Activated effector memory CD4-positive, alpha-beta T cell treated with Interleukin-2 at 50 U/mL for 16 hours (primary cell): ENCODE results near the gene PIEZO2.

Experiments
- DNase-seq: peaks from one replicate; pipeline ENCODE4 v3.0.0-alpha.2; 2020

Gene PIEZO2

DNA sequence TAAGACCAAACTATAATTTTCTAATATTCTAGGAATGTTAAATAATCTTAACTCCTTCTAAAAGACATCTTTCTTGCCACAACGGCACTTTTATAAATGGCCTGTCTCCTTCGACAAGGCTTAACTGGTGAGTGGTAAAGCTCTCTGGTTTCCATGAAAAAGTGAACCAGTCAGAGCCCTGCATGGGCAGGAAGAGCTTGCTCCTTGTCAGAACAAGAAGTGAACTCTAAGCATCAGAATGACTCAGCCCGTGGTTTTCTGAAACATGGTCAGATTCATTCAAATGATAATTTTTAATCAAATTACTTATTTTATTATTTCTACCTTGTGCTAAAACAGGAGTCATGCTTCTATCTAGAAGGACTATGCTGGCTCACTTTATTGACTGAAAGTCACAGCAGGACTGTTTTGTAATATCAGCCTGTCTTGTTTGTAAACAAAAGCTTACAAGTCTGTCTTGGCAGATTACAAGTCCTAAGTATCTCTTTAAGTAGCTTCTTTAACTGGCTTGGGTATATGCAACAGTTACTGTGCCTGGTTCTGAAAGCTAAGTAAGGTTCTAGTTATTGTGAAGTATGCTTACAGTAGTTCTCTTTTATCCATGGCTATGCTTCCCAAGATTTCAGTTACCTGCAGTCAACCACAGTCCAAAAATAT is 378.2 kb downstream of the PIEZO2 start:
- no peak for DNase-seq

DNA sequence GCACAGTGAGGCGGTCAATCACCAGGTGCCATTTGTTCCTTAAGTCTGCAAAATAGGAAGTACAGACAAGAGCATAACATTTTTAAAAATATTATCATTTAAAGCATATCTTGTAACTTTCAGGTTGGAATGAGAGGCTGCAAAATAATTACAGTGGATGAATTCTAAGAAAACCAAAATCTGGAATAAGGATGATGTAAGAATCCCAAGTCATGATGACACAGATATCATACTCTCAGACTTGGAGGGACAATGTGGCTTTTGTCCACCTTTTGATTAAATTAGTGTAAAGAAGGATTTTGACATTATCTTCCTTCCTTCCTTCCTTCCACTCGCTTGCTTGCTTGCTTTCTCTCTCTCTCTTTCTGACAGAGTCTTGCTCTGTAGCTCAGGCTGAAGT is 379.1 kb downstream of the PIEZO2 start:
- no peak for DNase-seq

- no peak for DNase-seq
Observed at GRCh38 chr18:10768221-10768620, 381.1 kb downstream of the PIEZO2 start.

DNA sequence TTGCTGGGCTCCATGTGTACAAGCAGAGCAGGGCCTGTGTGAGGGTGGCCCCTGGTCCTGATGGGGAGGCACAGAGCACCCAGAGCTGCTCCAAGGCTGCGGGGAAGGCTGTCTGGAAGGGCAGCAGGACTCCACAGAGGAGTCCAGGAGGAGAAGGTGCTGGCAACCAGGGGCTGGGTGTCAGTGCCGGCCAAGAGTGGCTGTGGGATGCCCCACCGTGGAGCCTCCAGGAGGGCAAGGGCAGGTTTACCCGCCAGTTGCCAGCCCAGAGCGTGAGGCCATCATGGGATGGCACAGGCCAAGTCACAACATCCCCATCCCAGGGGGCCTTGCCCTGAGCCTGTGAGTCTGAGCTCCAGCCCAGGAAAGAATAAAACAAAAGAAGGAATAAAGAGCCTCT is 381.7 kb downstream of the PIEZO2 start:
- no peak for DNase-seq

DNA sequence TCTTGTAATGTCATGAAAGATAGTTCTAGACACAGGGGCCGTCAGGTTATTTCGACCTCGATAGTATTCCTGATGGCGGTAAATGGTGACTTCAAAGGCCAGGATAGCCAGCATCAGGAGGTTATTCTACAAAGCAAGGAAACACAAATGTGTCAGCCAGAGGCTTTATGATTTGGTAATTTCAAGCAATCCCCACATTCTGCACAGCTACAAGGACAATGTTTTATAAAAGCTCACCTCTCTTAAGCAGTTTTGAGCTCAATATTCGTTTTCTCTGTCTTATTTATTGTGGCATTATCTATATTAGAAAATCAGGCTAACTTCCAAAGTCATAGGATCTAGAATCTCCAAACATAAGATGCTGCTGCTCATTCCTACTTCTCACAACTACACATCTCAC is 388.4 kb downstream of the PIEZO2 start:
- no peak for DNase-seq

DNA sequence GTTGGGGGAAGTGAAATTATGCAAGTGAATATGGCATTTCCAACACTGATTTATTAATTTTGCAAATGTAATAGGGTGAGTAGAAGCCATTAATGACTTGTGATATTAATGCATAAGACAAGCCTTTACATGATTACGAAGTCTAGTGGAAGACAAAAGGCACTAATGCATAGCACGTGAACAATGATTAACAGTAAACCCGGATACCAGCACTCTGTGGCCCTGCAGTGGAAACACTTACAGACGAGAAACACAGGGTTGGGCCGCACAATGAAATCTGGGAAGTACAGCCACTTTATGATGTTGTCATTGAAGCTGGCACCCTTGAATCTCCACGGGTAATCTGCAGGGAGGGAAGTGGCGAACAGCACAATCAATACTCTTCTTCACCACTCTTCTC is 390.1 kb downstream of the PIEZO2 start:
- DNase-seq: no peak

DNA sequence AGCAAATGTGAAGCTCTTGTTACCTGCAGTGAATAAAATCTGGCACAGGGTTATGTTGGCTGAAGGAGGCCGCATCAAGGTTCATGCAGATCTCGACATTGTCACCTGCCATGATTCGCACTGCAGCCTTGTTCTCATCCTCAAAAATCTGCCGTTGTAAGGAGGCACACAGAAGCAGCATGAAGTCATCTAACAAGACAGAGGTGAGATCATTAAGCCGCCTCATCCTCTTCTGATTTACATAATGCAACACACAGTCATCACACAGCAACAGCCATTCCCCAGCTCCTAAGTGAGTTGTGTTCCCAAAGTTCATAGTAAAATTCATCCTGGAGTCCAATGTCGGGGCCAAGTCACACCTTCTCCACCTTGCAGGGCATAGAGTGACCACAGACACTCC is 391.4 kb downstream of the PIEZO2 start:
- DNase-seq: no peak

- DNase-seq: no peak
Observed at GRCh38 chr18:10757349-10757748, 392.0 kb downstream of the PIEZO2 start.

- no peak for DNase-seq
Observed at GRCh38 chr18:10755855-10756254, 393.5 kb downstream of the PIEZO2 start.

GRCh38 chr18:10754128-10754527 is 395.2 kb downstream of the PIEZO2 start:
- DNase-seq: no peak

GRCh38 chr18:10752382-10752781 is 397.0 kb downstream of the PIEZO2 start:
- DNase-seq: no peak

GRCh38 chr18:10751653-10752052 is 397.7 kb downstream of the PIEZO2 start:
- no peak for DNase-seq

DNA sequence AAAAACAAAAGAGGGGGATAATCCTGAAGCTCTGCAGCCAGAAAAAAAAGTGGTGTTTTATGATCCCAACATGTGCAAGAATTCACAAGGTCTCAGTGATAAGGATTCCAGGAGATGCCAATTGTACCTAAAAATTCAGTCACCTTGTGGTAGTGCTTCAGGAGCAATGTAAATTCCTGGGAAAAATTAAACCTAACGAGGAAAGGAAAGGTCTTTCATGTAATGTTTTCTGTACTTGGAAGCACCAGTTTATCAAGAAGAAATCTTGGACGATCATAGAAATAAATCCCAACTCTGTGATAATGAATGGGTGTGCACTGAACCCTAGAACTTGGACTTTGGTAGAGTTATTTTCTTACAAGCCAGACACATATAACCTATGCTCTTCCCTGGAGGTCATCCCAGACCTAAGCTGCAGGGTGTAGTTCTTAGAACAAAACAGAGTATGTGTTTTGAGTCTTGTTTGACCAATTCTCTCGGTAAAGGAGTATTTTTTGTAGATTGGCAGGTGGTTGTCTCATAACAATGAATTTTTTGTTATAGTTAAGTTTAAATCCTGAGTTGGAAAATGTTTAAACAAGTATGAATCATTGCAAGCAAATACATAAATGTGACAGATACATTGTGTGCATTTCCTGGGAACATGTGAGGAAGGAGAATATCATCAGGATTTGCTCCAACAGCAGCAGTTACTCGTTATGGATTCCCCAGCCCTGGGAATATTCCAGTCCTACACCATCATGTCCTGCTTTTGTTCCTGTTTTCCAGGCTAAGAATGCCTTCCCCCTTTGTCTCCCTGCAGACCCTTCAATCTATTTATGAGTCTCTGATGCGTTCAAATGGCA is 399.0 kb downstream of the PIEZO2 start:
- no peak for DNase-seq

DNA sequence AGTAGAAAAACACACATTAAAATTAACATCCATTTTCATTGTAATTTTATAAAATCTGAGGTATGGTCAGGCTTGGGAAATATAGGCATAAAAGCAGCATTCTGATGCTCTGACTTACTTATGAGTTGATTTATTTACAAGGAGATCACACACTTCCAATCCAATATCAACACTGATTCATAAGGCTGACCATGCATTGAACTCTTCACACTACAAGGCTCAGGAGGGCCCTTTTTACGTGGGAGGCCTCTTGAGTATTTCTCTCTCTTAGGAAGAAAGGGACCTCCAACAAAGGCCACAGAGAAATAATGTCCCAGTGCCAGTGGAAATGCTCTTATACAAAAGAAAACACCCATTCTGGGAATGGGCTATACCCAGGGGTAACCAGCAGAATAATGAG is 400.7 kb downstream of the PIEZO2 start:
- no peak for DNase-seq

- no peak for DNase-seq
Observed at GRCh38 chr18:10745971-10746370, 403.4 kb downstream of the PIEZO2 start.

DNA sequence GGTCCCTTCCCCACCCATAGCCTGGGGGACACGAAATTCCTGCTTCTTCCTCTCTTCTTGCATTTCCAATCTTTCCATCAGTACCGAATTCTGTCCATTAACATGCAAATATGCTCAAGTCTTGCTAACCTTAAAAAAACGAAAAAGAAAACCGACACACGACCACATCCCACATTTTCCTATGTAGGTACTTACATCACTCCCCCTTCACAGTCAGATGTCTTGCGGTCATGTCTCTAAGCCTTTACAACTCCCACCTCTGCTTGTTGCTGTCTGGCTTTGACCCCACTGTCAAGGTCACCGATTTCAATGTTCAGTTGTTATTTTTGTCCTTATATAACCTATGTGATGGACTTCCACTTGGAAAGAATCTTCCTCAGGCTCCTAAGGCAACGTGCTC is 404.1 kb downstream of the PIEZO2 start:
- no peak for DNase-seq

- DNase-seq: no peak
Observed at GRCh38 chr18:10743766-10744165, 405.6 kb downstream of the PIEZO2 start.

- DNase-seq: no peak
Observed at GRCh38 chr18:10739152-10739551, 410.2 kb downstream of the PIEZO2 start.

DNA sequence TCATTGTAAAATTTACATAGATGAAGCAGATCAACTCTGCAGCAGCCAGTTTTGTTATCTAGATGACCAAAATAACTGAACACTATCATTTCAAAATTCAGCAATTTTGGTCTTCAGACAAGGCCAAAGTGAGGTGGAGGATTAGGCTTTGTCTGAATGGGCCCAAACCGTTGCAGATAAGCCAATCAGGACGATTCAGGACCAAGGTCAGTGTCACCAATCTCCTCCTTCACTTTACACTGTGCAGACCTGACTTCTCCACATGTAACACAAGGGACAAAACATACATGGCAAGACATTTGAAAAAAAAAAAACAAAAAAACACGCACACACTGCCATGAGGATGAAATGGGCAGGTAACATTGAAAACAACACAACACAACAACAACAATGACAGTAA is 412.4 kb downstream of the PIEZO2 start:
- no peak for DNase-seq

- no peak for DNase-seq
Observed at GRCh38 chr18:10732990-10733389, 416.4 kb downstream of the PIEZO2 start.

DNA sequence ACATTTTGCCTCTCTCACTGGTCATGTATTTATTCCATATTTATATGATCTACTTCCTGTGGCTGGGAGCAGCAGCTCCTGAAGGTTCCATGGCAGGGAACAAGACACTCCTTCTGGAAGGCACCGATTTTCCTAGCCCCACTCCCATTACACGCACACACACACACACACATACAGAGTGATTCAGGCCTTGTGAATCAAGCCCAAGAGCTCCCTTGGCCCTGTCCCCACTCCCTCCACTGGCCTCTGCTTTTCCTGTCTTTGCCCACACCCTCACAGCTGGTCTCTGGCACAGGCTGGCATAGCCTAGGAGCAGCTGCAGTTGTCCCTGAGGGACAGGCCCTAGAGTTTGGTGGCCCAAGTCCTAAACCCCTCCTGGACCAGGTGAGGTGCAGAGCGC is 421.9 kb downstream of the PIEZO2 start:
- no peak for DNase-seq

GRCh38 chr18:10726198-10727068 is 422.9 kb downstream of the PIEZO2 start:
- DNase-seq: no peak

DNA sequence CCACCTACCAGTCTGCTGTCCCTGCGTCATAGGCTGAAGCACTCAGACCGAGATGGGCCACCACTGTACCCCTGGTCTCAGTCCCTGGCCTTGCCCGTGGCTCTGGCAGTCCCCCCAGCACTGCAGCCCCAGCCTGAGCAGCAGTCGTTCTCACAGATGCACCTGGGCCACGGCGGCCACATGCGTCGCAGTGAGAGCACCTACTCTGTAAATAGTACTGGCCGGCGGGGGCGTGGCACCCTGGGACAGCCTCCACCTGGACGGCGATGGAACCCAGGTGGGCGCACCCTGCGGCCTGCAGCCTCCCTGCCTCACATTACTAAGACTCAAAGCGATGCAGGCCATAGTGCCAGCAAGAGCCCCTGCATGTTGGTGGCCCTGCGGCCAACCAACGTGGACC is 424.7 kb downstream of the PIEZO2 start:
- no peak for DNase-seq

GRCh38 chr18:10723496-10723895 is 425.9 kb downstream of the PIEZO2 start:
- no peak for DNase-seq
